ENCODE measurements around the gene KIAA1217.

The KIAA1217 gene

DNA sequence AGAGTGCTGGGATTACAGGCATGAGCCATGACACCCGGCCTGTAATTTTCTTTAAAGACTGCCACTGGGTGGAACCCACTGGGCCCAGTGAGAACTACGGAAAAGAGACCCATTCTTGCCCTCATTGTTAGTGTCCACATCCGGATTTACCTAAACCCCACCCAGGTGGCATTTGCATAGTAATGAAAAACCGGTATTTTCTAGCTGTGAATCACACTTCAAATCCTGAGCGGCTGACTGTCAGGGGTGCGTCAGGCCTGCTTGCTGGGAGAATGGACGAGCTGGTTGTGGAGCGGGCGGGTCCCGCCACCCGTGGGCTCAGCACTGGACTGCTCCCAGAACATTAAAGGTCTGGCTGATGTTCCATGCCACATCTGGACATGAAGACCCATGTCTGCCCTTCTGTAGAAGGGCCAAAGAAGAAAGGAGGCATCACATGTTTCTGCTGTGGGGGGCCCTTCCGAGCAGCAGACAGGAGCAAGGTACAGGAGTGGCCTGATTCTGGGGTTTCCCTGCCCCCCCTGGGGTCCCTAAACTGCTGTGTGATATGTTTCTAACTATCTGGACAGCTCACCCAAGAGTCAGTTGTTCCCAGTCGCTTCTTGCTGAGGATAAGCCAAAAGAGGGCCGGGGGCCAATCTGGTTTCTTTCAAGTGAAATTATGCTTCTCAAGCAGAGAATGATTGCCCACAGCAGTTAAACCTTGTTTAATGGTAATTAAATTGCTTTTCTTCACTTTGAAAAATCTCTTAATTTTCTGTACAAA is 46.4 kb downstream of the KIAA1217 start:
- no peak overlapping the region for H2AFZ ChIP-seq (ENCODE audit: low read depth, low read length)
- no peak overlapping the region for H3K4me3 ChIP-seq (ENCODE audit: low read length)
- H3K4me2 ChIP-seq (ENCODE audit: low read length), result no peak overlapping the region

DNA sequence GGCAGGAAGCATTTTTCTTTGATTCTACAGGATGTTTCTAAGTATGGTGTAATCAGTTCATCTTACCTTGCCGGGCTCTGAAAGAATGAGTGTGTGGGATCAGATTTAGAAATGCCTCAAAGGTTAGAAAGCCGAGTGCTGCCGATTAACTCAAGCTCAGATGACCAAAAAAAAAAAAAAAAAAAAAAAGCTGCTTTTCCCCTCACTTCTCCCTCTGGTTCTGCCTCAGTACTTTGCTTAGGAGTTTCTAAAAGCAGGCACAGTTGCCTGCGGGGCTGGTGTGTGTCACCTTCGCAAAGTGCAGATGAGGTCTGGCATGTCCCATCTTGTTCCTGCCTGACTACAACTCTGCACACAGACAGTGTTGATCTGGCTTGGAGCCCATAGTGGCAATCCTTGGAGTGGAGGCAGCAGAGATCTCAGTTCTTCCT is 47.0 kb downstream of the KIAA1217 start:
- Histone ChIP-seq H3K4me1 (ENCODE audit: low read length) (no peaks in the 10 kb centered on the region), H3K27ac (ENCODE audit: low read length) (no peak overlapping the region), H3K9me3 (ENCODE audit: insufficient read depth, low read length) (no peaks in the 10 kb centered on the region), H3K9ac (ENCODE audit: low read length) (no peak overlapping the region), H3K36me3 (replicated peaks; ENCODE audit: low read depth, low read length) (no peaks in the 10 kb centered on the region), H3K4me3 (ENCODE audit: low read length) (no peak overlapping the region), H3K27me3 (ENCODE audit: low read depth, low read length) (no peaks in the 10 kb centered on the region), H4K20me1 (ENCODE audit: insufficient read depth, low read length) (no peaks in the 10 kb centered on the region), H3K4me2 (ENCODE audit: low read length) (no peak overlapping the region), H3K79me2 (ENCODE audit: low read length) (no peaks in the 10 kb centered on the region), H2AFZ (ENCODE audit: low read depth, low read length) (no peak overlapping the region)
- TF ChIP-seq, protein P1, sequence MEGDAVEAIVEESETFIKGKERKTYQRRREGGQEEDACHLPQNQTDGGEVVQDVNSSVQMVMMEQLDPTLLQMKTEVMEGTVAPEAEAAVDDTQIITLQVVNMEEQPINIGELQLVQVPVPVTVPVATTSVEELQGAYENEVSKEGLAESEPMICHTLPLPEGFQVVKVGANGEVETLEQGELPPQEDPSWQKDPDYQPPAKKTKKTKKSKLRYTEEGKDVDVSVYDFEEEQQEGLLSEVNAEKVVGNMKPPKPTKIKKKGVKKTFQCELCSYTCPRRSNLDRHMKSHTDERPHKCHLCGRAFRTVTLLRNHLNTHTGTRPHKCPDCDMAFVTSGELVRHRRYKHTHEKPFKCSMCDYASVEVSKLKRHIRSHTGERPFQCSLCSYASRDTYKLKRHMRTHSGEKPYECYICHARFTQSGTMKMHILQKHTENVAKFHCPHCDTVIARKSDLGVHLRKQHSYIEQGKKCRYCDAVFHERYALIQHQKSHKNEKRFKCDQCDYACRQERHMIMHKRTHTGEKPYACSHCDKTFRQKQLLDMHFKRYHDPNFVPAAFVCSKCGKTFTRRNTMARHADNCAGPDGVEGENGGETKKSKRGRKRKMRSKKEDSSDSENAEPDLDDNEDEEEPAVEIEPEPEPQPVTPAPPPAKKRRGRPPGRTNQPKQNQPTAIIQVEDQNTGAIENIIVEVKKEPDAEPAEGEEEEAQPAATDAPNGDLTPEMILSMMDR (IDR thresholded peaks at IDR 0.05; ENCODE audit: low read depth, low read length), result no peak
- no peak for TF ChIP-seq EZH2phosphoT487 (IDR thresholded peaks at IDR 0.05; ENCODE audit: low read depth)

More for the DNA sequence above, 46.4 kb downstream of the KIAA1217 start:
- H3K27me3 ChIP-seq (ENCODE audit: low read depth, low read length), result no peaks in the 10 kb centered on the region
- TF ChIP-seq, protein P1 (IDR thresholded peaks at IDR 0.05; ENCODE audit: low read depth, low read length), result no peak
- no peak for TF ChIP-seq EZH2phosphoT487 (IDR thresholded peaks at IDR 0.05; ENCODE audit: low read depth)
- H3K9me3 ChIP-seq (ENCODE audit: insufficient read depth, low read length), result no peaks in the 10 kb centered on the region
- no peaks in the 10 kb centered on the region for H3K4me1 ChIP-seq (ENCODE audit: low read length)
- H3K79me2 ChIP-seq (ENCODE audit: low read length), result no peaks in the 10 kb centered on the region
- no peaks in the 10 kb centered on the region for H4K20me1 ChIP-seq (ENCODE audit: insufficient read depth, low read length)
- no peak overlapping the region for H3K27ac ChIP-seq (ENCODE audit: low read length)
- no peak overlapping the region for H3K9ac ChIP-seq (ENCODE audit: low read length)
- no peaks in the 10 kb centered on the region for H3K36me3 ChIP-seq (replicated peaks; ENCODE audit: low read depth, low read length)

DNA sequence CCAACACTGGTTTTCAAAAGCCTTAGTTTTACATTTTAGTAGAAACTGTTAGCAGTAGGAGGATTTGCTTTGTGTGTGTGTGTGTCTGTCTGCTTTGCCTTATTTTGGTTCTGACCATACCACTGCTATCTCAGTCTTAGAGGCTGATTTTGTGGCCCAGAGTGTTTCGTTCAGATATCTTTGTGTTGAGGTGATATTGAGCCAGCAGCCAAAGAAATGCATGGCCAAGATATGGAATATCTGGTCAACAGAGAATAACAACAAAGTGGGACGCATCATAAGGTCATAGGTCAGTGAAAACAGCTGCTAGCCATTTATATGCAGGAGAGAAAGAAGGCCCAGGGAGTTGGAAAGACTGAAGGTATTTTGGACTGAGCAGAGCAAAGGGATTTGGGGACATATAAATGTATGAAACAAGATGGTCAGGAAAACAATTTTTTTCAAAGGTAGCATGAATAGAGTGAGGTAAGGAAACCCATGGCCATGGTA is 47.7 kb downstream of the KIAA1217 start:
- Histone ChIP-seq H3K4me2 (ENCODE audit: low read length) (no peak overlapping the region), H3K27ac (ENCODE audit: low read length) (no peak overlapping the region), H3K79me2 (ENCODE audit: low read length) (no peaks in the 10 kb centered on the region), H2AFZ (ENCODE audit: low read depth, low read length) (no peak overlapping the region), H3K4me1 (ENCODE audit: low read length) (no peaks in the 10 kb centered on the region), H3K27me3 (ENCODE audit: low read depth, low read length) (no peaks in the 10 kb centered on the region), H3K4me3 (ENCODE audit: low read length) (no peak overlapping the region), H3K9ac (ENCODE audit: low read length) (no peak overlapping the region), H3K36me3 (replicated peaks; ENCODE audit: low read depth, low read length) (no peaks in the 10 kb centered on the region), H3K9me3 (ENCODE audit: insufficient read depth, low read length) (no peaks in the 10 kb centered on the region), H4K20me1 (ENCODE audit: insufficient read depth, low read length) (no peaks in the 10 kb centered on the region)
- TF ChIP-seq, protein P1 (IDR thresholded peaks at IDR 0.05; ENCODE audit: low read depth, low read length), result no peak
- TF ChIP-seq EZH2phosphoT487 (IDR thresholded peaks at IDR 0.05; ENCODE audit: low read depth), result no peak

DNA sequence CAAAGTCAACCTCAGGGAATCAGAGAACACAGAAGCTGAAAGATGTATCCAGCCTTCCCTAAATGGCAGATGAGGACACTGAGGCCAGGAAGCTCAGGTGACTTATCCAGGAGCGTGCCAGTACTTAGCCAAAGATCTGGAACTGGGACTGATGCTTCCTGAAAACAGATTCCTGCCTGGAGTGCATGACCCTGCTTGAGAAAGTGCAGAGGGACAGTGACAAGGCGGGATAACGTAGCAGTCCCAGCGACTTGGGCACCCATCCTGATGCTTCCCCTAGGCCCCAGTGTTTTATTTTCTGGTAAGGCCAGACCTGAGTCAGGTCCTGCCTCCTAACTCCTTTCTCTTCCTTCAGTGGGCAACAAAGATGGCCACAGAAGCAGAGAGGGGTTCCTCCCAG is 48.6 kb downstream of the KIAA1217 start:
- Histone ChIP-seq H3K79me2 (ENCODE audit: low read length) (no peaks in the 10 kb centered on the region), H3K9me3 (ENCODE audit: insufficient read depth, low read length) (no peaks in the 10 kb centered on the region), H3K4me1 (ENCODE audit: low read length) (no peaks in the 10 kb centered on the region), H3K36me3 (replicated peaks; ENCODE audit: low read depth, low read length) (no peaks in the 10 kb centered on the region), H4K20me1 (ENCODE audit: insufficient read depth, low read length) (no peaks in the 10 kb centered on the region), H3K4me3 (ENCODE audit: low read length) (no peak overlapping the region), H3K9ac (ENCODE audit: low read length) (no peak overlapping the region), H3K27me3 (ENCODE audit: low read depth, low read length) (no peaks in the 10 kb centered on the region), H2AFZ (ENCODE audit: low read depth, low read length) (no peak overlapping the region), H3K4me2 (ENCODE audit: low read length) (no peak overlapping the region), H3K27ac (ENCODE audit: low read length) (no peak overlapping the region)
- TF ChIP-seq, protein P1 (IDR thresholded peaks at IDR 0.05; ENCODE audit: low read depth, low read length), result no peak
- no peak for TF ChIP-seq EZH2phosphoT487 (IDR thresholded peaks at IDR 0.05; ENCODE audit: low read depth)
